ENCODE data around the gene PCGF2.
A peak's percentile ranks its signal among the peaks of the same experiment; 100 is the strongest.
"Not testable (repeated sequence)": the region's sequence is repeated elsewhere in the genome, so short reads cannot be mapped to it uniquely, and the experiment has no call there.

Gene PCGF2

GRCh38 chr17:38731526-38732294 is 16.4 kb downstream of the PCGF2 start:
- Histone ChIP-seq H3K4me2 (peak overlapping the region; percentile 94), H3K27me3 (no peaks in the 10 kb centered on the region), H3K4me1 (peaks cover 90% of the 10 kb centered on the region), H3K9me3 (no peaks in the 10 kb centered on the region), H4K20me1 (peaks cover 49% of the 10 kb centered on the region), H3K4me3 (peak overlapping the region; percentile 72), H3K9ac (peak overlapping the region; percentile 76), H3K36me3 (peaks cover 35% of the 10 kb centered on the region), H3K27ac (peak overlapping the region; percentile 82)
- no peak for TF ChIP-seq Cebpa-rat (IDR thresholded peaks at IDR 0.05)

- peak overlapping the region; percentile 82 for H3K27ac ChIP-seq
- peaks cover 94% of the 10 kb centered on the region for H3K4me1 ChIP-seq
- H3K9me3 ChIP-seq: no peaks in the 10 kb centered on the region
- TF ChIP-seq Cebpa-rat (IDR thresholded peaks at IDR 0.05): no peak
- H3K4me2 ChIP-seq: peak overlapping the region; percentile 94
- peak overlapping the region; percentile 76 for H3K9ac ChIP-seq
- H3K4me3 ChIP-seq: peak overlapping the region; percentile 72
- peaks cover 32% of the 10 kb centered on the region for H3K36me3 ChIP-seq
- no peaks in the 10 kb centered on the region for H3K27me3 ChIP-seq
- peaks cover 44% of the 10 kb centered on the region for H4K20me1 ChIP-seq
Measured at GRCh38 chr17:38730526-38731379, 17.4 kb downstream of the PCGF2 start.

- H3K4me3 ChIP-seq: peak within 1 kb of the TSS; percentile 72
- H4K20me1 ChIP-seq: peaks cover 36% of the 10 kb centered on the region
- peaks cover 94% of the 10 kb centered on the region for H3K4me1 ChIP-seq
- peak within 1 kb of the TSS; percentile 94 for H3K4me2 ChIP-seq
- peak within 1 kb of the TSS; percentile 82 for H3K27ac ChIP-seq
- H3K9me3 ChIP-seq: no peaks in the 10 kb centered on the region
- no peaks in the 10 kb centered on the region for H3K27me3 ChIP-seq
- H3K9ac ChIP-seq: peak within 1 kb of the TSS; percentile 76
- H3K36me3 ChIP-seq: peaks cover 35% of the 10 kb centered on the region
- TF ChIP-seq Cebpa-rat (IDR thresholded peaks at IDR 0.05): no peak
Measured at GRCh38 chr17:38729886-38730525, 18.1 kb downstream of the PCGF2 start, which contains the start of gene CISD3. Gene CISD3, plus strand, starts transcription at chr17:38730341. Its CDS starts 18 bp downstream, at chr17:38730359.

- H3K27ac ChIP-seq: peak overlapping the region; percentile 82
Measured at GRCh38 chr17:38729368-38729885, 18.7 kb downstream of the PCGF2 start.

GRCh38 chr17:38728290-38728831 is 19.8 kb downstream of the PCGF2 start:
- no peak for TF ChIP-seq Cebpa-rat (IDR thresholded peaks at IDR 0.05)
- no peaks in the 10 kb centered on the region for H3K27me3 ChIP-seq
- peak overlapping the region; percentile 76 for H3K9ac ChIP-seq
- no peaks in the 10 kb centered on the region for H3K9me3 ChIP-seq
- peak overlapping the region; percentile 6; the same call in 1 of the 2 replicates for H3K4me3 ChIP-seq
- H3K36me3 ChIP-seq: peaks cover 37% of the 10 kb centered on the region
- H3K4me1 ChIP-seq: peaks cover 94% of the 10 kb centered on the region
- H3K27ac ChIP-seq: peak overlapping the region; percentile 82
- H3K4me2 ChIP-seq: peak overlapping the region; percentile 94
- peaks cover 20% of the 10 kb centered on the region for H4K20me1 ChIP-seq

More at GRCh38 chr17:38729368-38729885, 18.7 kb downstream of the PCGF2 start:
- Histone ChIP-seq H3K4me2 (peak overlapping the region; percentile 94), H3K4me3 (peak overlapping the region; percentile 72), H3K9ac (peak overlapping the region; percentile 76), H4K20me1 (peaks cover 30% of the 10 kb centered on the region), H3K4me1 (peaks cover 94% of the 10 kb centered on the region), H3K9me3 (no peaks in the 10 kb centered on the region), H3K27me3 (no peaks in the 10 kb centered on the region), H3K36me3 (peaks cover 38% of the 10 kb centered on the region)
- TF ChIP-seq Cebpa-rat (IDR thresholded peaks at IDR 0.05): no peak

- peak overlapping the region; percentile 94 for H3K4me2 ChIP-seq
- H3K27me3 ChIP-seq: no peaks in the 10 kb centered on the region
- peaks cover 15% of the 10 kb centered on the region for H4K20me1 ChIP-seq
- no peak for TF ChIP-seq Cebpa-rat (IDR thresholded peaks at IDR 0.05)
- H3K4me1 ChIP-seq: peaks cover 94% of the 10 kb centered on the region
- peak overlapping the region; percentile 6; the same call in 1 of the 2 replicates for H3K4me3 ChIP-seq
- peak overlapping the region; percentile 82 for H3K27ac ChIP-seq
- H3K9ac ChIP-seq: peak overlapping the region; percentile 31; the same call in 1 of the 2 replicates
- H3K36me3 ChIP-seq: peaks cover 37% of the 10 kb centered on the region
- H3K9me3 ChIP-seq: no peaks in the 10 kb centered on the region
Measured at GRCh38 chr17:38727736-38728135, 20.4 kb downstream of the PCGF2 start.

- peak overlapping the region; percentile 94 for H3K4me2 ChIP-seq
- not testable (repeated sequence) for H3K9ac ChIP-seq, H3K9me3 ChIP-seq, H3K4me3 ChIP-seq, H4K20me1 ChIP-seq, H3K27me3 ChIP-seq
- peak overlapping the region; percentile 82 for H3K27ac ChIP-seq
- peaks cover 50% of the 10 kb centered on the region for H3K36me3 ChIP-seq
- H3K4me1 ChIP-seq: peaks cover 92% of the 10 kb centered on the region
Measured at GRCh38 chr17:38726145-38726544, 22.0 kb downstream of the PCGF2 start.

GRCh38 chr17:38725066-38725465 is 23.1 kb downstream of the PCGF2 start:
- peak overlapping the region; percentile 51 for H3K27ac ChIP-seq
- H3K4me1 ChIP-seq: peaks cover 95% of the 10 kb centered on the region
- TF ChIP-seq Cebpa-rat (IDR thresholded peaks at IDR 0.05): no peak
- 0 out of 2 replicates have a peak overlapping the region, but pooled peaks have one; percentile 1 for H3K9ac ChIP-seq
- peaks cover 13% of the 10 kb centered on the region; the same call in 1 of the 2 replicates for H4K20me1 ChIP-seq
- H3K36me3 ChIP-seq: peaks cover 61% of the 10 kb centered on the region
- no peak overlapping the region for H3K4me3 ChIP-seq
- H3K4me2 ChIP-seq: peak overlapping the region; percentile 94
- no peaks in the 10 kb centered on the region for H3K9me3 ChIP-seq
- no peaks in the 10 kb centered on the region for H3K27me3 ChIP-seq

Data from BLaER1 (cell line).